ENCODE results near the gene SPSB1. TPM values are rescaled to one million over a fixed set of nuclear protein-coding genes. Genes with fewer than 3 reads are reported as not detected.

The SPSB1 gene
- total RNA-seq, 2 experiments from 2014 or later = 8.2 to 9.0 TPM

- Mint-ChIP-seq H3K27me3 (no peaks in the 10 kb centered on the region), H3K36me3 (peaks cover 6% of the 10 kb centered on the region), H3K4me3 (no peak overlapping the region), H3K9me3 (ENCODE audit: low read depth) (no peaks in the 10 kb centered on the region), H3K27ac (no peak overlapping the region), H3K4me1 (no peaks in the 10 kb centered on the region)
- CTCF ChIA-PET = no interaction called here
- DNase-seq (no peak), ATAC-seq (no peak)
Measured at GRCh38 chr1:9356829-9357466, 64.3 kb downstream of the SPSB1 start.

GRCh38 chr1:9357958-9358357 is 65.3 kb downstream of the SPSB1 start:
- Mint-ChIP-seq H3K9me3 (ENCODE audit: low read depth) (no peaks in the 10 kb centered on the region), H3K4me1 (no peaks in the 10 kb centered on the region), H3K36me3 (peaks cover 6% of the 10 kb centered on the region), H3K4me3 (no peak overlapping the region), H3K27me3 (no peaks in the 10 kb centered on the region), H3K27ac (no peak overlapping the region)
- DNase-seq (no peak), ATAC-seq (no peak)
- CTCF ChIA-PET = no interaction called here

- Mint-ChIP-seq H3K4me1 (no peaks in the 10 kb centered on the region), H3K4me3 (no peak overlapping the region), H3K36me3 (peaks cover 6% of the 10 kb centered on the region), H3K9me3 (ENCODE audit: low read depth) (no peaks in the 10 kb centered on the region), H3K27ac (no peak overlapping the region), H3K27me3 (no peaks in the 10 kb centered on the region)
- ATAC-seq = no peak
- CTCF ChIA-PET = no interaction called here
- no peak for DNase-seq
Measured at GRCh38 chr1:9360371-9361064, 67.8 kb downstream of the SPSB1 start.

- H3K4me1 Mint-ChIP-seq = no peaks in the 10 kb centered on the region
- no peak for ATAC-seq
- H3K36me3 Mint-ChIP-seq = peaks cover under 1% of the 10 kb centered on the region
- H3K27me3 Mint-ChIP-seq = no peaks in the 10 kb centered on the region
- no peak overlapping the region for H3K27ac Mint-ChIP-seq
- DNase-seq = no peak
- no peak overlapping the region for H3K4me3 Mint-ChIP-seq
- H3K9me3 Mint-ChIP-seq (ENCODE audit: low read depth) = no peaks in the 10 kb centered on the region
- CTCF ChIA-PET = no interaction called here
Measured at GRCh38 chr1:9361630-9362260, 69.1 kb downstream of the SPSB1 start.

- Mint-ChIP-seq H3K36me3 (no peaks in the 10 kb centered on the region), H3K4me3 (no peak overlapping the region), H3K27me3 (no peaks in the 10 kb centered on the region), H3K27ac (no peak overlapping the region), H3K4me1 (no peaks in the 10 kb centered on the region), H3K9me3 (ENCODE audit: low read depth) (no peaks in the 10 kb centered on the region)
- ATAC-seq = no peak
- no peak for DNase-seq
- CTCF ChIA-PET = no interaction called here
Measured at GRCh38 chr1:9362488-9362887, 69.8 kb downstream of the SPSB1 start.

- Mint-ChIP-seq H3K27ac (no peak overlapping the region), H3K4me3 (no peak overlapping the region), H3K27me3 (no peaks in the 10 kb centered on the region), H3K4me1 (no peaks in the 10 kb centered on the region), H3K9me3 (ENCODE audit: low read depth) (no peaks in the 10 kb centered on the region), H3K36me3 (no peaks in the 10 kb centered on the region)
- CTCF ChIA-PET = no interaction called here
- DNase-seq = no peak
- ATAC-seq = no peak
Measured at GRCh38 chr1:9363061-9363471, 70.4 kb downstream of the SPSB1 start.

- H3K9me3 Mint-ChIP-seq (ENCODE audit: low read depth) = no peaks in the 10 kb centered on the region
- no peak overlapping the region for H3K4me3 Mint-ChIP-seq
- H3K27ac Mint-ChIP-seq = no peak overlapping the region
- H3K27me3 Mint-ChIP-seq = no peaks in the 10 kb centered on the region
- ATAC-seq (no peak), DNase-seq (no peak)
- H3K4me1 Mint-ChIP-seq = no peaks in the 10 kb centered on the region
- CTCF ChIA-PET = interaction anchor here (1.0 to 1.7 kb wide), 2 partner anchors 99 to 124 kb away, joined by 3 to 4 read pairs; no protein-coding TSS in a partner anchor
- no peaks in the 10 kb centered on the region for H3K36me3 Mint-ChIP-seq
Measured at GRCh38 chr1:9366298-9366697, 73.6 kb downstream of the SPSB1 start.

GRCh38 chr1:9366943-9367780 is 74.5 kb downstream of the SPSB1 start:
- Mint-ChIP-seq H3K9me3 (ENCODE audit: low read depth) (no peaks in the 10 kb centered on the region), H3K36me3 (no peaks in the 10 kb centered on the region), H3K27me3 (no peaks in the 10 kb centered on the region), H3K27ac (no peak overlapping the region), H3K4me3 (no peak overlapping the region), H3K4me1 (no peaks in the 10 kb centered on the region)
- CTCF ChIA-PET = interaction anchor here (1.0 to 1.7 kb wide), 3 partner anchors 11 to 123 kb away, joined by 3 to 4 read pairs (median 3); no protein-coding TSS in a partner anchor
- DNase-seq (no peak), ATAC-seq (no peak)

GRCh38 chr1:9367806-9368205 is 75.1 kb downstream of the SPSB1 start:
- no peaks in the 10 kb centered on the region for H3K36me3 Mint-ChIP-seq
- no peak for DNase-seq
- no peak overlapping the region for H3K4me3 Mint-ChIP-seq
- CTCF ChIA-PET = interaction anchor here (1.0 to 2.1 kb wide), 3 partner anchors 12 to 122 kb away, joined by 3 to 6 read pairs (median 4); no protein-coding TSS in a partner anchor
- no peak overlapping the region for H3K27ac Mint-ChIP-seq
- ATAC-seq = no peak
- H3K4me1 Mint-ChIP-seq = no peaks in the 10 kb centered on the region
- H3K9me3 Mint-ChIP-seq (ENCODE audit: low read depth) = no peaks in the 10 kb centered on the region
- H3K27me3 Mint-ChIP-seq = no peaks in the 10 kb centered on the region

- DNase-seq = no peak
- Mint-ChIP-seq H3K4me3 (no peak overlapping the region), H3K9me3 (ENCODE audit: low read depth) (no peaks in the 10 kb centered on the region), H3K4me1 (no peaks in the 10 kb centered on the region), H3K27ac (no peak overlapping the region), H3K27me3 (no peaks in the 10 kb centered on the region), H3K36me3 (no peaks in the 10 kb centered on the region)
- CTCF ChIA-PET = interaction anchor here (1.0 to 2.1 kb wide), 3 partner anchors 12 to 122 kb away, joined by 3 to 6 read pairs (median 4); no protein-coding TSS in a partner anchor
- no peak for ATAC-seq
Measured at GRCh38 chr1:9368356-9368755, 75.7 kb downstream of the SPSB1 start.

GRCh38 chr1:9369964-9370788 is 77.5 kb downstream of the SPSB1 start:
- CTCF ChIA-PET = no interaction called here
- ATAC-seq = no peak

GRCh38 chr1:9371391-9371935 is 78.8 kb downstream of the SPSB1 start:
- Mint-ChIP-seq H3K4me1 (no peaks in the 10 kb centered on the region), H3K27ac (no peak overlapping the region), H3K27me3 (no peaks in the 10 kb centered on the region), H3K36me3 (no peaks in the 10 kb centered on the region), H3K9me3 (ENCODE audit: low read depth) (no peaks in the 10 kb centered on the region), H3K4me3 (no peak overlapping the region)
- CTCF ChIA-PET = interaction anchor here (0.6 kb wide), 1 partner anchor 274 kb away, joined by 3 read pairs; no protein-coding TSS in a partner anchor
- DNase-seq (no peak), ATAC-seq (no peak)

More at GRCh38 chr1:9369964-9370788, 77.5 kb downstream of the SPSB1 start:
- H3K9me3 Mint-ChIP-seq (ENCODE audit: low read depth) = no peaks in the 10 kb centered on the region
- no peak overlapping the region for H3K27ac Mint-ChIP-seq
- no peaks in the 10 kb centered on the region for H3K27me3 Mint-ChIP-seq
- no peak for DNase-seq
- H3K36me3 Mint-ChIP-seq = no peaks in the 10 kb centered on the region
- no peak overlapping the region for H3K4me3 Mint-ChIP-seq
- no peaks in the 10 kb centered on the region for H3K4me1 Mint-ChIP-seq

All from activated CD8-positive, alpha-beta memory T cell treated with anti-CD3 and anti-CD28 coated beads, Interleukin-2, amount 10 ng/mL, durations not matched to agents 7 days and 5 days (primary cell).